ENCODE results near the gene CDH4.

Gene CDH4

GRCh38 chr20:61655591-61655990 lies 403.5 kb downstream of the CDH4 start:
- H3K27ac ChIP-seq = no peak overlapping the region
- CTCF ChIA-PET = no interaction called here
- TF ChIP-seq CTCF (conservative IDR thresholded peaks at IDR 0.05; ENCODE audit: low read depth) = no peak
- DNase-seq (ENCODE audit: low spot score) = no peak
- POLR2A ChIA-PET (ENCODE audit: low non-redundant PET) = interaction anchor here (0.6 kb wide), 1 partner anchor 10 kb away, joined by 7 read pairs; no protein-coding TSS in a partner anchor

DNA sequence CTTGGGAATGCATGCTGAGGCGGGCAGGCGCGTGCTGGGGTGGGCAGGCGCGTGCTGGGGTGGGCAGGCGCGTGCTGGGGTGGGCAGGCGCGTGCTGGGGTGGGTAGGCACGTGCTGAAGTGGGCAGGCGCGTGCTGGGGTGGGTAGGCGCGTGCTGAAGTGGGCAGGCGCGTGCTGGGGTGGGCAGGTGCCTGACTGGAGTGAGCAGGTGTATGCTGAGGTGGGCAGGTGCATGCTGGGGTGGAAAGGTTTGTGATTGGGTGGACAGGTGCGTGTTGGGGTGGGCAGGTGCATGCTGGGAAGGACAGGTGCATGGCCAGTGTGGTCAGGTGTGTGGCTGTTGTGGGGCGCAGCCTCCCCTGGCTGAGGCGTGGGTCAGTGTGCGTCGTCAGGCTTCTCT lies 404.1 kb downstream of the CDH4 start:
- ChIA-PET CTCF (no interaction called here), POLR2A (ENCODE audit: low non-redundant PET) (no interaction called here)
- TF ChIP-seq CTCF (conservative IDR thresholded peaks at IDR 0.05; ENCODE audit: low read depth) = no peak
- DNase-seq (ENCODE audit: low spot score) = no peak
- H3K27ac ChIP-seq = no peak overlapping the region

- ChIA-PET POLR2A (ENCODE audit: low non-redundant PET) (interaction anchor here (0.6 kb wide), 1 partner anchor 13 kb away, joined by 3 read pairs; no protein-coding TSS in a partner anchor), CTCF (interaction anchor here (0.5 kb wide), 1 partner anchor 44 kb away, joined by 5 read pairs; no protein-coding TSS in a partner anchor)
- TF ChIP-seq CTCF (conservative IDR thresholded peaks at IDR 0.05; ENCODE audit: low read depth) = no peak
- no peak overlapping the region for H3K27ac ChIP-seq
- no peak for DNase-seq (ENCODE audit: low spot score)
These were observed 405.8 kb downstream of the CDH4 start for GRCh38 chr20:61657721-61658377.

GRCh38 chr20:61658563-61658962 lies 406.5 kb downstream of the CDH4 start:
- CTCF ChIA-PET = no interaction called here
- POLR2A ChIA-PET (ENCODE audit: low non-redundant PET) = interaction anchor here (0.6 kb wide), 1 partner anchor 13 kb away, joined by 3 read pairs; no protein-coding TSS in a partner anchor
- DNase-seq (ENCODE audit: low spot score) = no peak
- H3K27ac ChIP-seq = no peak overlapping the region
- no peak for TF ChIP-seq CTCF (conservative IDR thresholded peaks at IDR 0.05; ENCODE audit: low read depth)

- DNase-seq (ENCODE audit: low spot score) = no peak
- no peak for TF ChIP-seq CTCF (conservative IDR thresholded peaks at IDR 0.05; ENCODE audit: low read depth)
- POLR2A ChIA-PET (ENCODE audit: low non-redundant PET) = no interaction called here
- CTCF ChIA-PET = no interaction called here
- no peak overlapping the region for H3K27ac ChIP-seq
These were observed 407.4 kb downstream of the CDH4 start for GRCh38 chr20:61659246-61659993.

DNA sequence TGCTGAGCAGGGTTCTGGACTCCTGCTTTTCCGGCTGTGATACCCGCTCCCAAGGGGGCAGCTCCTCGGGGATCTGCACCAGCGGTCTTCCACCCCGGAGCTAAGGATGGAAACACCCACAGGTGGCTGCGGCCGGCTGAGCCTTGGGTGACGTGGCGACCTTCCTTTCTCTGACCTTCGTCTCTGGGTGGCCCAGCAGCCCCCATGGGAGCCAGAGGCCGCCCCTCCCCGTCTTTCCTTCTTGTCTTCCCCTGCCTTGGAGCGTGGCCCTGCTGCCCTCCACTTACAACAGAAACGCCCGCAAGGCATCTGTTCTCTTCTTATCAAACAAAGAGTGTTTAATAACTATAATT lies 407.9 kb downstream of the CDH4 start:
- H3K27ac ChIP-seq = no peak overlapping the region
- DNase-seq (ENCODE audit: low spot score) = no peak
- ChIA-PET POLR2A (ENCODE audit: low non-redundant PET) (no interaction called here), CTCF (no interaction called here)
- no peak for TF ChIP-seq CTCF (conservative IDR thresholded peaks at IDR 0.05; ENCODE audit: low read depth)
